ENCODE data around the gene NUCB2.

NUCB2 gene

GRCh38 chr11:17244046-17244445, 32.5 kb upstream of the NUCB2 start:
- H3K36me3 ChIP-seq: no peaks in the 10 kb centered on the region
- no peaks in the 10 kb centered on the region for H4K20me1 ChIP-seq
- H3K4me1 ChIP-seq: peaks cover 0 to 27% (median 16%) of the 10 kb centered on the region in 10 experiments; a peak in 15 of 20 replicates
- H3K27ac ChIP-seq: no peak overlapping the region
- TF ChIP-seq Cebpa-rat (IDR thresholded peaks at IDR 0.05): no peak
- H3K4me2 ChIP-seq: peak overlapping the region in 8 of 11 experiments; percentile 34 to 73 (median 59); a peak in 18 of 22 replicates
- 0 out of 22 replicates have a peak, but pooled peaks cover 0 to 3% (median 0%) of the 10 kb centered on the region in 11 experiments for H3K9me3 ChIP-seq (replicated peaks in 1 of 11)
- peaks cover 0 to 16% (median 0%) of the 10 kb centered on the region in 11 experiments; a peak in 3 of 22 replicates for H3K27me3 ChIP-seq
- no peak overlapping the region for H3K9ac ChIP-seq
- no peak overlapping the region for H3K4me3 ChIP-seq

GRCh38 chr11:17250561-17251350, 25.8 kb upstream of the NUCB2 start:
- H4K20me1 ChIP-seq: no peaks in the 10 kb centered on the region
- no peak overlapping the region for H3K9ac ChIP-seq
- H3K27ac ChIP-seq: no peak overlapping the region
- peaks cover 0 to 6% (median 0%) of the 10 kb centered on the region in 11 experiments; a peak in 2 of 22 replicates for H3K27me3 ChIP-seq
- no peak for TF ChIP-seq Cebpa-rat (IDR thresholded peaks at IDR 0.05)
- H3K4me2 ChIP-seq: no peak overlapping the region
- H3K36me3 ChIP-seq: no peaks in the 10 kb centered on the region
- H3K9me3 ChIP-seq (replicated peaks in 1 of 11): no peaks in the 10 kb centered on the region
- H3K4me1 ChIP-seq: no peaks in the 10 kb centered on the region
- no peak overlapping the region for H3K4me3 ChIP-seq

- no peak overlapping the region for H3K27ac ChIP-seq
- H3K4me2 ChIP-seq: no peak overlapping the region
- H3K27me3 ChIP-seq: 0 out of 22 replicates have a peak, but pooled peaks cover 0 to 4% (median 0%) of the 10 kb centered on the region in 11 experiments
- no peak overlapping the region for H3K9ac ChIP-seq
- H3K36me3 ChIP-seq: no peaks in the 10 kb centered on the region
- H3K4me3 ChIP-seq: no peak overlapping the region
- no peak for TF ChIP-seq Cebpa-rat (IDR thresholded peaks at IDR 0.05)
- H4K20me1 ChIP-seq: no peaks in the 10 kb centered on the region
- H3K4me1 ChIP-seq: no peaks in the 10 kb centered on the region
- no peaks in the 10 kb centered on the region for H3K9me3 ChIP-seq (replicated peaks in 1 of 11)
Observed at GRCh38 chr11:17252704-17253103, 23.8 kb upstream of the NUCB2 start.

GRCh38 chr11:17256512-17256911, 20.0 kb upstream of the NUCB2 start:
- TF ChIP-seq Cebpa-rat (IDR thresholded peaks at IDR 0.05): no peak
- no peak overlapping the region for H3K4me3 ChIP-seq
- no peak overlapping the region for H3K4me2 ChIP-seq
- H3K9ac ChIP-seq: no peak overlapping the region
- no peaks in the 10 kb centered on the region for H3K9me3 ChIP-seq (replicated peaks in 1 of 11)
- no peaks in the 10 kb centered on the region for H4K20me1 ChIP-seq
- no peak overlapping the region for H3K27ac ChIP-seq
- H3K27me3 ChIP-seq: no peaks in the 10 kb centered on the region
- H3K4me1 ChIP-seq: no peaks in the 10 kb centered on the region
- H3K36me3 ChIP-seq: no peaks in the 10 kb centered on the region

- Histone ChIP-seq H3K4me3 (no peak overlapping the region), H3K9ac (no peak overlapping the region), H3K4me1 (no peaks in the 10 kb centered on the region), H3K4me2 (no peak overlapping the region), H3K36me3 (no peaks in the 10 kb centered on the region), H3K9me3 (replicated peaks in 1 of 11) (no peaks in the 10 kb centered on the region), H4K20me1 (no peaks in the 10 kb centered on the region), H3K27me3 (no peaks in the 10 kb centered on the region), H3K27ac (no peak overlapping the region)
- TF ChIP-seq Cebpa-rat (IDR thresholded peaks at IDR 0.05): no peak
Observed at GRCh38 chr11:17257196-17257595, 19.3 kb upstream of the NUCB2 start.

GRCh38 chr11:17258670-17259069, 17.9 kb upstream of the NUCB2 start:
- no peak for TF ChIP-seq Cebpa-rat (IDR thresholded peaks at IDR 0.05)
- H3K27ac ChIP-seq: no peak overlapping the region
- no peaks in the 10 kb centered on the region for H3K27me3 ChIP-seq
- H3K36me3 ChIP-seq: no peaks in the 10 kb centered on the region
- no peaks in the 10 kb centered on the region for H3K9me3 ChIP-seq (replicated peaks in 1 of 11)
- H3K4me1 ChIP-seq: no peaks in the 10 kb centered on the region
- no peak overlapping the region for H3K9ac ChIP-seq
- H3K4me2 ChIP-seq: no peak overlapping the region
- no peak overlapping the region for H3K4me3 ChIP-seq
- no peaks in the 10 kb centered on the region for H4K20me1 ChIP-seq

GRCh38 chr11:17259519-17259918, 17.0 kb upstream of the NUCB2 start:
- TF ChIP-seq Cebpa-rat (IDR thresholded peaks at IDR 0.05): no peak
- no peaks in the 10 kb centered on the region for H3K27me3 ChIP-seq
- H3K4me2 ChIP-seq: no peak overlapping the region
- no peak overlapping the region for H3K9ac ChIP-seq
- H3K27ac ChIP-seq: no peak overlapping the region
- H3K4me3 ChIP-seq: no peak overlapping the region
- no peaks in the 10 kb centered on the region for H3K9me3 ChIP-seq (replicated peaks in 1 of 11)
- H3K4me1 ChIP-seq: no peaks in the 10 kb centered on the region
- no peaks in the 10 kb centered on the region for H3K36me3 ChIP-seq
- H4K20me1 ChIP-seq: no peaks in the 10 kb centered on the region

- Histone ChIP-seq H3K27me3 (no peaks in the 10 kb centered on the region), H3K4me3 (no peak overlapping the region), H3K4me2 (no peak overlapping the region), H3K9me3 (replicated peaks in 1 of 11) (no peaks in the 10 kb centered on the region), H3K9ac (no peak overlapping the region), H3K4me1 (no peaks in the 10 kb centered on the region), H3K36me3 (no peaks in the 10 kb centered on the region), H3K27ac (no peak overlapping the region), H4K20me1 (no peaks in the 10 kb centered on the region)
- no peak for TF ChIP-seq Cebpa-rat (IDR thresholded peaks at IDR 0.05)
Observed at GRCh38 chr11:17260020-17260419, 16.5 kb upstream of the NUCB2 start.

GRCh38 chr11:17263769-17264168, 12.8 kb upstream of the NUCB2 start:
- Histone ChIP-seq H3K36me3 (no peaks in the 10 kb centered on the region), H3K4me2 (no peak overlapping the region), H3K9me3 (replicated peaks in 1 of 11) (no peaks in the 10 kb centered on the region), H3K27me3 (no peaks in the 10 kb centered on the region), H3K27ac (no peak overlapping the region), H3K4me1 (peaks cover 8 to 16% (median 15%) of the 10 kb centered on the region in 10 experiments; a peak in 18 of 20 replicates), H3K4me3 (no peak overlapping the region), H3K9ac (no peak overlapping the region), H4K20me1 (no peaks in the 10 kb centered on the region)
- no peak for TF ChIP-seq Cebpa-rat (IDR thresholded peaks at IDR 0.05)

- H4K20me1 ChIP-seq: no peaks in the 10 kb centered on the region
- H3K9me3 ChIP-seq (replicated peaks in 1 of 11): no peaks in the 10 kb centered on the region
- H3K4me3 ChIP-seq: no peak overlapping the region
- H3K27me3 ChIP-seq: no peaks in the 10 kb centered on the region
- no peak overlapping the region for H3K27ac ChIP-seq
- peaks cover 8 to 20% (median 17%) of the 10 kb centered on the region in 10 experiments; a peak in 18 of 20 replicates for H3K4me1 ChIP-seq
- no peak for TF ChIP-seq Cebpa-rat (IDR thresholded peaks at IDR 0.05)
- no peaks in the 10 kb centered on the region for H3K36me3 ChIP-seq
- no peak overlapping the region for H3K9ac ChIP-seq
- H3K4me2 ChIP-seq: no peak overlapping the region
Observed at GRCh38 chr11:17266781-17267180, 9.8 kb upstream of the NUCB2 start.

Measured in BLaER1 treated with 17β-estradiol and CSF1 and Interleukin-3, amounts not matched to agents 10 nM and 100 nM (cell line).